ENCODE results near the gene PACSIN1. TPM values are rescaled to one million over a fixed set of nuclear protein-coding genes. Genes with fewer than 3 reads are reported as not detected.

The PACSIN1 gene
- total and polyA plus RNA-seq, 2 of the 4 experiments (the other 2 are of a cell fraction) = 0.02 TPM; not detected in 1

GRCh38 chr6:34516391-34517324, 50.8 kb downstream of the PACSIN1 start:
- peaks cover 64% of the 10 kb centered on the region for H3K27me3 ChIP-seq (ENCODE audit: control insufficient read depth, insufficient read depth, low read length)
- H3K4ac ChIP-seq (ENCODE audit: low read depth, low read length) = no peak overlapping the region
- POLR2A ChIA-PET (ENCODE audit: unreplicated experiment) = no interaction called here
- no peak overlapping the region for H2BK120ac ChIP-seq (ENCODE audit: low read depth, low read length)
- no peak overlapping the region for H4K91ac ChIP-seq (ENCODE audit: insufficient read depth, low read depth, low read length)
- no peaks in the 10 kb centered on the region for H4K20me1 ChIP-seq (ENCODE audit: insufficient read depth, low read length)
- no peak overlapping the region for H3K23ac ChIP-seq (ENCODE audit: low read depth, low read length)
- no peak overlapping the region for H3K4me2 ChIP-seq (ENCODE audit: low read depth, low read length)
- H2BK20ac ChIP-seq (ENCODE audit: low read depth, low read length) = no peak overlapping the region
- no peaks in the 10 kb centered on the region; the same call in 1 of the 2 replicates for H3K9me3 ChIP-seq (ENCODE audit: control insufficient read depth, insufficient read depth, low read length)
- DNase-seq (no peak), ATAC-seq (ENCODE audit: low read depth) (no peak)
- H3K79me1 ChIP-seq (ENCODE audit: low read depth in 1 of 2, low read length in 2 of 2) = no peaks in the 10 kb centered on the region
- in situ Hi-C loops (cut with MboI; ENCODE audit: low sequenced_read_pairs) = no loop called here
- no peaks in the 10 kb centered on the region for H3K9me1 ChIP-seq (ENCODE audit: insufficient read depth, low read length)
- H3K4me1 ChIP-seq (ENCODE audit: control insufficient read depth, insufficient read depth, low read length) = peaks cover 1% of the 10 kb centered on the region; the same call in 1 of the 2 replicates
- H3K9ac ChIP-seq (ENCODE audit: low read depth, low read length) = no peak overlapping the region
- H3K14ac ChIP-seq (replicated peaks; ENCODE audit: low read depth, low read length) = no peak overlapping the region
- H3K18ac ChIP-seq (ENCODE audit: low read depth, low read length) = no peak overlapping the region
- no TSS peak for BruUV-seq (replicated peaks)
- no peak overlapping the region for H3K4me3 ChIP-seq (ENCODE audit: insufficient read depth, low read depth, low read length)
- no peak overlapping the region for H2BK5ac ChIP-seq (ENCODE audit: low read depth, low read length, poor library complexity, severe bottlenecking)
- 86% methylated on average over 4 of the region's 22 CpGs; no CpG with 5 or more reads in 1 of the 2 experiments for WGBS, 2 experiments (ENCODE audit: extremely low coverage in 2 of 2, insufficient read length in 1 of 2)
- H2AFZ ChIP-seq (replicated peaks; ENCODE audit: low read length, poor library complexity) = no peak overlapping the region
- TF ChIP-seq FOS (IDR thresholded peaks at IDR 0.05; ENCODE audit: low read depth, low read length) (no peak), USF2 (IDR thresholded peaks at IDR 0.05; ENCODE audit: low read depth, low read length) (no peak), CEBPB (IDR thresholded peaks at IDR 0.05; ENCODE audit: low read depth, low read length) (no peak), MAZ (IDR thresholded peaks at IDR 0.05; ENCODE audit: borderline replicate concordance, low read depth, low read length) (no peak), SMC3 (IDR thresholded peaks at IDR 0.05; ENCODE audit: low read depth, low read length) (no peak), NFE2L2 (IDR thresholded peaks at IDR 0.05; ENCODE audit: low read depth, low read length) (no peak), POLR2A (IDR thresholded peaks at IDR 0.05; ENCODE audit: low read depth, low read length) (no peak), RFX5 (IDR thresholded peaks at IDR 0.05; ENCODE audit: low read depth, low read length) (no peak), MAFK (IDR thresholded peaks at IDR 0.05; ENCODE audit: low read depth, low read length) (no peak), BHLHE40 (IDR thresholded peaks at IDR 0.05; ENCODE audit: low read depth, low read length) (no peak), RCOR1 (IDR thresholded peaks at IDR 0.05; ENCODE audit: insufficient replicate concordance, low read length) (no peak), MXI1 (IDR thresholded peaks at IDR 0.05; ENCODE audit: borderline replicate concordance, low read depth, low read length) (no peak), RAD21 (IDR thresholded peaks at IDR 0.05; ENCODE audit: low read length) (no peak), CHD1 (IDR thresholded peaks at IDR 0.05; ENCODE audit: low read depth, low read length) (no peak)
- TF ChIP-seq, protein P1, sequence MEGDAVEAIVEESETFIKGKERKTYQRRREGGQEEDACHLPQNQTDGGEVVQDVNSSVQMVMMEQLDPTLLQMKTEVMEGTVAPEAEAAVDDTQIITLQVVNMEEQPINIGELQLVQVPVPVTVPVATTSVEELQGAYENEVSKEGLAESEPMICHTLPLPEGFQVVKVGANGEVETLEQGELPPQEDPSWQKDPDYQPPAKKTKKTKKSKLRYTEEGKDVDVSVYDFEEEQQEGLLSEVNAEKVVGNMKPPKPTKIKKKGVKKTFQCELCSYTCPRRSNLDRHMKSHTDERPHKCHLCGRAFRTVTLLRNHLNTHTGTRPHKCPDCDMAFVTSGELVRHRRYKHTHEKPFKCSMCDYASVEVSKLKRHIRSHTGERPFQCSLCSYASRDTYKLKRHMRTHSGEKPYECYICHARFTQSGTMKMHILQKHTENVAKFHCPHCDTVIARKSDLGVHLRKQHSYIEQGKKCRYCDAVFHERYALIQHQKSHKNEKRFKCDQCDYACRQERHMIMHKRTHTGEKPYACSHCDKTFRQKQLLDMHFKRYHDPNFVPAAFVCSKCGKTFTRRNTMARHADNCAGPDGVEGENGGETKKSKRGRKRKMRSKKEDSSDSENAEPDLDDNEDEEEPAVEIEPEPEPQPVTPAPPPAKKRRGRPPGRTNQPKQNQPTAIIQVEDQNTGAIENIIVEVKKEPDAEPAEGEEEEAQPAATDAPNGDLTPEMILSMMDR (conservative IDR thresholded peaks at IDR 0.05; ENCODE audit: low read depth, low read length) = no peak
- H3K56ac ChIP-seq (ENCODE audit: extremely low read depth, insufficient read depth, low read length) = no peak overlapping the region
- H4K5ac ChIP-seq (ENCODE audit: low read depth, low read length) = no peak overlapping the region
- intact Hi-C loops (cut with micrococcal nuclease) = no loop called here
- no peak overlapping the region for H2BK15ac ChIP-seq (ENCODE audit: low read depth, low read length)
- no peak overlapping the region for H2AK5ac ChIP-seq (ENCODE audit: low read depth, low read length)
- dilution Hi-C loops (cut with HindIII; ENCODE audit: low sequenced_read_pairs, unreplicated experiment) = no loop called here
- H4K8ac ChIP-seq (ENCODE audit: low read depth in 2 of 2, low read length in 2 of 2) = no peak overlapping the region
- H3K27ac ChIP-seq (ENCODE audit: insufficient read depth, low read length) = no peak overlapping the region
- CTCF ChIA-PET = no interaction called here
- H2AK9ac ChIP-seq (replicated peaks; ENCODE audit: low read depth, low read length, poor library complexity) = no peak overlapping the region
- H3K36me3 ChIP-seq (ENCODE audit: control insufficient read depth, insufficient read depth, low read length) = no peaks in the 10 kb centered on the region
